Lower leg skin (tissue), 4 donors: ENCODE results near the gene FAM20A. TPM values are rescaled to one million over a fixed set of nuclear protein-coding genes. Genes with fewer than 3 reads are reported as not detected.
"Not testable (repeated sequence)": the region's sequence is repeated elsewhere in the genome, so short reads cannot be mapped to it uniquely, and the experiment has no call there.

ENCODE experiments used
- DNase-seq, 2 donors: peaks; one replicate each; pipeline ENCODE4 v3.0.0-alpha.2; 2019; ENCODE audit warnings: low spot score in 2 of 2
- H3K4me3 ChIP-seq: fragments of 200-600 bp; sonication (generic); 2 replicates; pipeline ENCODE4 v1.5.1; 2017; ENCODE audit warnings: mild to moderate bottlenecking, low read depth; ENCODE audit not compliant: poor library complexity, severe bottlenecking
- CTCF ChIP-seq, 3 donors: fragments of 450-650 bp; IDR thresholded peaks; one replicate each; pipeline ENCODE4 v1.5.1; 2016; ENCODE audit warnings: antibody characterized with exemption in 3 of 3, mild to moderate bottlenecking in 3 of 3, moderate library complexity in 2 of 3
- POLR2A ChIP-seq, 2 donors: fragments of 450-650 bp; IDR thresholded peaks; one replicate each; pipeline ENCODE4 v1.6.1; 2016 to 2017; ENCODE audit warnings: antibody characterized with exemption in 2 of 2, mild to moderate bottlenecking in 1 of 2, moderate library complexity in 1 of 2
- WGBS, 2 donors: methylation state at CpG; one replicate each; pipeline ENCODE4 v1.1.5; 2018; 5-methylcytosine and 5-hydroxymethylcytosine counted together
- intact Hi-C: fragments of 100-400 bp; cut with DNase I; formaldehyde crosslinking; loops from one replicate; pipeline ENCODE4 v1.15.0; 2023; ENCODE audit warnings: low total_unique reads
- total RNA-seq, 4 donors: library from RNA; depleted of rRNA; stranded (reverse); fragments of >200 nt; gene quantifications; one replicate each; pipeline ENCODE4 v1.1.0, GENCODE V29; 2016

The FAM20A gene
- total RNA-seq, 4 donors from 2014 or later = 2.6 to 5.8 (median 4.3) TPM

GRCh38 chr17:68499587-68499986 is 101.6 kb downstream of the FAM20A start:
- DNase-seq = no peak
- no peak overlapping the region for H3K4me3 ChIP-seq
- TF ChIP-seq CTCF (IDR thresholded peaks at IDR 0.05) (no peak), POLR2A (IDR thresholded peaks at IDR 0.05) (no peak)
- intact Hi-C loops = no loop called here
- 91 to 93% methylated on average over 5 of the region's 5 CpGs for WGBS, 2 donors

DNA sequence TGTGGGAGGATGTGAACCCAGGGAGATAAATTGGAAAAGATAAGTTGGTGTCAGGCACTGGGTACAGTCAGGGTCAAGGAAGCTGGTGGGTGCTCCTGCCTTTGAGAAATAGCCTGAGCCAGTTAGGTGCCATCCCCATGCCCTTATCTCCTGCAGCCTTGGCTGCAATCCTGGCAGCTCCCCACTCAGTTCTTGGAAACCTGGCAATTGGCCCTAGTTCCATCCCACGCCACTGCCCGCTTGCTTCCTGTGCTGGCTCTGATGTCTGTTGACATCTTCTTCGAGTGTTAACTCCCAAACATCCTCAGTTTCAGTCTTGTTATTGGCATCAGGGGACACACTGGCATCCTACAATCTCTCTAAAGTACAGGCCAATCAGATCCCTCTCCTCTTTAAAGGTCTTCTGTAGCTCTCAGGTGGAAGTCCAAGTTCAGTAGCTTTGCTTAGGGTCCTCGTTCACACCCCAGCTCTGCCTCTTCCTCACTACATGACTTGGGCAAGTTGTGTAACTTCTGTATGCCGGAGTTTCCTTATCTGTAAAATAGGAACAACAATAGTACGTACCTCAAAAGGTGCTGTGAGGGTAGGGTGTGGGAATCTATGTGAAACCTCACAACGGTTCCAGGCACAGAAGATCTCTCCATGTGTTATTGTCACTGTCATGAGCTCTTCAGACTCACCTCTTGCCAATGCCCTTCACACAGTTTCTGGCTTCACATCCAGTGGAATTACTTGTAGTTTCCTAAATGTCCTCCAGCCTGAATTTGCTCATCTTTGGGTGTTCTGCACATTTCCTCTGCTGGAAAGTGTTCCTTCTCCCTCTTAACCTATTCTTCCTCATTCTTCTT is 102.5 kb downstream of the FAM20A start:
- no peak for DNase-seq
- 47 to 60% methylated on average over 7 of the region's 7 CpGs for WGBS, 2 donors
- TF ChIP-seq CTCF (IDR thresholded peaks at IDR 0.05) = no peak
- no peak for TF ChIP-seq POLR2A (IDR thresholded peaks at IDR 0.05)
- no peak overlapping the region for H3K4me3 ChIP-seq
- intact Hi-C loops = no loop called here

- DNase-seq = no peak
- intact Hi-C loops = no loop called here
- TF ChIP-seq POLR2A (IDR thresholded peaks at IDR 0.05) (no peak), CTCF (IDR thresholded peaks at IDR 0.05) (no peak)
- 13 to 18% methylated on average over 3 of the region's 3 CpGs for WGBS, 2 donors
- no peak overlapping the region for H3K4me3 ChIP-seq
Measured at GRCh38 chr17:68497885-68498319, 103.3 kb downstream of the FAM20A start.

DNA sequence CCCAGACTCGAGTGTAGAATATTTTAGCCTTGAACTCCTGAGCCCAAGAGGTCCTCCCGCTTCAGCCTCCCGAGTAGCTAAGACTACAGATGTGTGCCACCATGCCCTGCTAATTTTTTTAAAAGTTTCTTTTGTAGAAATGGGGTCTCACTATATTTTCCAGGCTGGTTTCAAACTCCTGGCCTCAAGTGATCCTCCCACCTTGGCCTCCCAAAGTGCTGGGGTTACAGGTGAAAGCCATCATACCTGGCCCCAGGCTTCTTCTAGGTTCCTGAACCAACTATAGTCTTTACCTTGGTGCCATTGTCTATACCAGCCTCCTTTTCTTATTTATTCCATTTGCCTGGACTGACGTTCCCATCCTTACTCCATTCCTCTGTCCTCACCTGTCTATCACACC is 106.1 kb downstream of the FAM20A start:
- TF ChIP-seq CTCF (IDR thresholded peaks at IDR 0.05) = no peak
- no peak for TF ChIP-seq POLR2A (IDR thresholded peaks at IDR 0.05)
- DNase-seq = no peak
- no peak overlapping the region for H3K4me3 ChIP-seq
- 95 to 96% methylated on average over 4 of the region's 4 CpGs for WGBS, 2 donors
- intact Hi-C loops = no loop called here

GRCh38 chr17:68492394-68493054 is 108.6 kb downstream of the FAM20A start:
- H3K4me3 ChIP-seq, DNase-seq, intact Hi-C loops: not testable (repeated sequence)
- WGBS, 2 donors = 48 to 60% methylated on average over 8 of the region's 8 CpGs
